ENCODE data around the gene CACHD1. TPM values are rescaled to one million over a fixed set of nuclear protein-coding genes. Genes with fewer than 3 reads are reported as not detected.
"Not testable (repeated sequence)": the region's sequence is repeated elsewhere in the genome, so short reads cannot be mapped to it uniquely, and the experiment has no call there.

CACHD1 gene
- total and polyA plus RNA-seq, 9 donors, result 9.7 to 14.7 (median 11.8) TPM

DNA sequence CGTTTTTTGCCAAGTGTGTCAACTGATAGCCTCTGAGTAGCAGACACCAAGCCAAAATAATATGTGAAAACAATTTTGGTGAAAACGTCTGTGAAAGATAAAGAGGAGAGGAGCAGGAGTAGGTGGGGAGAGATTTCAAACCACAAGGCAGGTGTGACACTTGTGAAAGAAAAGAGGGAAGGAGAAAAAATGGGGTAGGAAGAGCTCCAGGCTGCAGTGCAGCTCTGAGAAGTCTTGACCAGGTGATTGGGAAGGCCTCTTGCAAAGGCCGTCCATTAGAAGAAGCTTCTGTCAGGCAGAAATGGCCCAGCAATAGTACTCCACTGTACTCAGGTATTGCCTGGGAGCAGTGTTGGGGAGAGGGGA, 264.3 kb downstream of the CACHD1 start:
- H3K4me1 ChIP-seq (ENCODE audit: control insufficient read depth, insufficient read depth, low read length), result no peaks in the 10 kb centered on the region
- DNase-seq, result no peak
- peaks cover 4% of the 10 kb centered on the region for H3K9me3 ChIP-seq (replicated peaks; ENCODE audit: control insufficient read depth, low read depth, low read length)
- H3K27me3 ChIP-seq (ENCODE audit: control insufficient read depth, insufficient read depth, low read length), result no peaks in the 10 kb centered on the region
- no peaks in the 10 kb centered on the region for H3K36me3 ChIP-seq (ENCODE audit: control insufficient read depth, insufficient read depth, low read length)
- H3K27ac ChIP-seq (ENCODE audit: low read length), result no peak overlapping the region
- no peak overlapping the region for H3K4me3 ChIP-seq (ENCODE audit: low read length)
- 21% methylated on average over 1 of the region's 3 CpGs for whole genome bisulfite sequencing (ENCODE audit: insufficient coverage)

DNA sequence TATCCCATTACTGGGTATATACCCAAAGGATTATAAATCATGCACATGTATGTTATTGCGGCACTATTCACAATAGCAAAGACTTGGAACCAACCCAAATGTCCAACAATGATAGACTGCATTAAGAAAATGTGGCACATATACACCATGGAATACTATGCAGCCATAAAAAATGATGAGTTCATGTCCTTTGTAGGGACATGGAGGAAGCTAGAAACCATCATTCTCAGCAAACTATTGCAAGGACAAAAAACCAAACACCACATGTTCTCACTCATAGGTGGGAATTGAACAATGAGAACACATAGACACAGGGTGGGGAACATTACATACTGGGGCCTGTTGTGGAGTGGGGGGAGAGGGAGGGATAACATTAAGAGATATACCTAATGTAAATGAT, 270.8 kb downstream of the CACHD1 start:
- not testable (repeated sequence) for H3K27me3 ChIP-seq (ENCODE audit: control insufficient read depth, insufficient read depth, low read length); H3K9me3 ChIP-seq (replicated peaks; ENCODE audit: control insufficient read depth, low read depth, low read length); DNase-seq; H3K4me1 ChIP-seq (ENCODE audit: control insufficient read depth, insufficient read depth, low read length); H3K36me3 ChIP-seq (ENCODE audit: control insufficient read depth, insufficient read depth, low read length); H3K27ac ChIP-seq (ENCODE audit: low read length); H3K4me3 ChIP-seq (ENCODE audit: low read length)
- WGBS (ENCODE audit: insufficient coverage), result no CpG with 5 or more reads among the region's 1 CpG

Measured in muscle of leg (tissue), 11 donors.